A549 (cell line): ENCODE results near the gene MIB2.

Experiments used
- EHF ChIP-seq: fragments of 250-450 bp; sonication (Bioruptor Pico); IDR thresholded peaks from 2 replicates; pipeline ENCODE4 v1.5.0; 2020; ENCODE audit warnings: mild to moderate bottlenecking
- EP300 ChIP-seq, 2 experiments: fragments of >200 bp; sonication (Bioruptor Twin); formaldehyde crosslinking; IDR thresholded peaks; 2 replicates in 1 of 2; 3 replicates in 1 of 2; pipeline ENCODE4 v1.6.1; 2016 to 2017
- FOSL2 ChIP-seq, 2 experiments: fragments of 450-650 bp in 1 of 2; fragments of >200 bp in 1 of 2; sonication (Bioruptor Twin) in 1 of 2; formaldehyde crosslinking; IDR thresholded peaks; 2 replicates each; pipeline versions ENCODE4 v1.5.0 to v1.6.1; 2016 to 2020; ENCODE audit warnings: mild to moderate bottlenecking in 1 of 2, moderate library complexity in 1 of 2
- HDAC2 ChIP-seq: fragments of 200-600 bp; sonication (generic); IDR thresholded peaks from 2 replicates; pipeline ENCODE4 v1.6.1; 2016
- MAFK ChIP-seq: fragments of 450-650 bp; IDR thresholded peaks from 2 replicates; pipeline ENCODE4 v1.6.1; 2014; ENCODE audit not compliant: partially characterized antibody
- PHF8 ChIP-seq: fragments of 200-600 bp; sonication (generic); IDR thresholded peaks from 2 replicates; pipeline ENCODE4 v1.6.1; 2016; ENCODE audit warnings: low read depth, mild to moderate bottlenecking, antibody characterized with exemption, moderate library complexity, borderline replicate concordance
- POLR2A ChIP-seq: IDR thresholded peaks from 2 replicates; pipeline ENCODE4 v1.6.1; 2012; ENCODE audit warnings: mild to moderate bottlenecking, low read length
- RCOR1 ChIP-seq: fragments of 150-350 bp; IDR thresholded peaks from 2 replicates; pipeline ENCODE4 v1.6.1; 2014; ENCODE audit warnings: antibody characterized with exemption, low read length, low read depth
- RFX5 ChIP-seq: fragments of 450-650 bp; IDR thresholded peaks from 2 replicates; pipeline ENCODE4 v1.7.1; 2014; ENCODE audit warnings: antibody characterized with exemption, mild to moderate bottlenecking, moderate library complexity
- SMC3 ChIP-seq: fragments of >200 bp; sonication (Bioruptor Twin); formaldehyde crosslinking; IDR thresholded peaks from 3 replicates; pipeline ENCODE4 v1.6.1; 2018; ENCODE audit warnings: inconsistent platforms
- ZFP36 ChIP-seq: fragments of 450-650 bp; IDR thresholded peaks from 2 replicates; pipeline ENCODE4 v1.6.1; 2014; ENCODE audit warnings: borderline replicate concordance; ENCODE audit not compliant: partially characterized antibody
- TF ChIP-seq, protein P1 (sequence below): fragments of 250-450 bp; sonication (Bioruptor Pico); IDR thresholded peaks from 2 replicates; pipeline ENCODE4 v1.5.0; 2021; ENCODE audit warnings: mild to moderate bottlenecking, moderate library complexity, borderline replicate concordance
- TF ChIP-seq, protein P2 (sequence below): fragments of >200 bp; sonication (Bioruptor Twin); formaldehyde crosslinking; IDR thresholded peaks from 3 replicates; pipeline ENCODE4 v1.5.1; 2016

GRCh38 chr1:1616838-1617237, 1.5 kb downstream of the MIB2 start:
- TF ChIP-seq MAFK = no peak
- TF ChIP-seq POLR2A = no peak
- no peak for TF ChIP-seq SMC3
- TF ChIP-seq, protein P1, sequence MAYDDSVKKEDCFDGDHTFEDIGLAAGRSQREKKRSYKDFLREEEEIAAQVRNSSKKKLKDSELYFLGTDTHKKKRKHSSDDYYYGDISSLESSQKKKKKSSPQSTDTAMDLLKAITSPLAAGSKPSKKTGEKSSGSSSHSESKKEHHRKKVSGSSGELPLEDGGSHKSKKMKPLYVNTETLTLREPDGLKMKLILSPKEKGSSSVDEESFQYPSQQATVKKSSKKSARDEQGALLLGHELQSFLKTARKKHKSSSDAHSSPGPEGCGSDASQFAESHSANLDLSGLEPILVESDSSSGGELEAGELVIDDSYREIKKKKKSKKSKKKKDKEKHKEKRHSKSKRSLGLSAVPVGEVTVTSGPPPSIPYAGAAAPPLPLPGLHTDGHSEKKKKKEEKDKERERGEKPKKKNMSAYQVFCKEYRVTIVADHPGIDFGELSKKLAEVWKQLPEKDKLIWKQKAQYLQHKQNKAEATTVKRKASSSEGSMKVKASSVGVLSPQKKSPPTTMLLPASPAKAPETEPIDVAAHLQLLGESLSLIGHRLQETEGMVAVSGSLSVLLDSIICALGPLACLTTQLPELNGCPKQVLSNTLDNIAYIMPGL (CRISPR knock-in tag) = no peak
- TF ChIP-seq FOSL2 (IDR thresholded peaks at IDR 0.05) = no peak
- TF ChIP-seq FOSL2 (CRISPR knock-in tag; IDR thresholded peaks at IDR 0.05) = no peak
- no peak for TF ChIP-seq RFX5
- TF ChIP-seq EP300 (IDR thresholded peaks at IDR 0.05) = no peak
- TF ChIP-seq, protein P2, sequence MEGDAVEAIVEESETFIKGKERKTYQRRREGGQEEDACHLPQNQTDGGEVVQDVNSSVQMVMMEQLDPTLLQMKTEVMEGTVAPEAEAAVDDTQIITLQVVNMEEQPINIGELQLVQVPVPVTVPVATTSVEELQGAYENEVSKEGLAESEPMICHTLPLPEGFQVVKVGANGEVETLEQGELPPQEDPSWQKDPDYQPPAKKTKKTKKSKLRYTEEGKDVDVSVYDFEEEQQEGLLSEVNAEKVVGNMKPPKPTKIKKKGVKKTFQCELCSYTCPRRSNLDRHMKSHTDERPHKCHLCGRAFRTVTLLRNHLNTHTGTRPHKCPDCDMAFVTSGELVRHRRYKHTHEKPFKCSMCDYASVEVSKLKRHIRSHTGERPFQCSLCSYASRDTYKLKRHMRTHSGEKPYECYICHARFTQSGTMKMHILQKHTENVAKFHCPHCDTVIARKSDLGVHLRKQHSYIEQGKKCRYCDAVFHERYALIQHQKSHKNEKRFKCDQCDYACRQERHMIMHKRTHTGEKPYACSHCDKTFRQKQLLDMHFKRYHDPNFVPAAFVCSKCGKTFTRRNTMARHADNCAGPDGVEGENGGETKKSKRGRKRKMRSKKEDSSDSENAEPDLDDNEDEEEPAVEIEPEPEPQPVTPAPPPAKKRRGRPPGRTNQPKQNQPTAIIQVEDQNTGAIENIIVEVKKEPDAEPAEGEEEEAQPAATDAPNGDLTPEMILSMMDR = no peak
- TF ChIP-seq ZFP36 = no peak
- TF ChIP-seq RCOR1 = no peak
- no peak for TF ChIP-seq EHF (CRISPR knock-in tag)
- no peak for TF ChIP-seq HDAC2
- TF ChIP-seq PHF8 = no peak
